IPS-18c (cell line): Measurements from ENCODE around the gene KCNIP3.
"Not testable (repeated sequence)": the region's sequence is repeated elsewhere in the genome, so short reads cannot be mapped to it uniquely, and the experiment has no call there.

Source experiments
- H3K4me3 ChIP-seq: 2 replicates; pipeline ENCODE4 v1.7.0; 2013; ENCODE audit warnings: low read depth, mild to moderate bottlenecking, low read length, moderate library complexity; ENCODE audit not compliant: insufficient read depth
- H3K9me3 ChIP-seq: one replicate; pipeline ENCODE4 v1.6.1; 2013; ENCODE audit warnings: mild to moderate bottlenecking, low read length, moderate library complexity; ENCODE audit not compliant: control insufficient read depth, insufficient read depth

KCNIP3 gene

DNA sequence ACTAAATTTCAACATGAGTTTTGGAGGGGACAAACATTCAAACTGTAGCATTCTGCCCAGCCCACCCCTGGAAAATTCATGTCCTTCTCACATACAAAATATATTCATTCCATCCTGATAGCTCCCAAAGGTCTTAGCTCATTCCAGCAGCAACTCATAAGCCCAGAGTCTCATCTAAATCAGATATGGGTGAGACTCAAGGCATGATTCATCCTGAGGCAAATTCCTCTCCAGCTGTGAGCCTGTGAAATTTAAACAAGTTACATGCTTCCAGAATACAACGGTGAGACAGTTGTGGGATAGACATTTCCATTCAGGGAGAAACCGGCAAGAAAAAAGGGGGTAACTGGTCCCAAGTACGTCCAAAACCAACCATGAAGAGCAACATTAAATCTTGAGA is 61.9 kb downstream of the KCNIP3 start:
- no peaks in the 10 kb centered on the region for H3K9me3 ChIP-seq
- H3K4me3 ChIP-seq, result no peak overlapping the region

GRCh38 chr2:95359501-95359930 is 62.4 kb downstream of the KCNIP3 start:
- no peak overlapping the region for H3K4me3 ChIP-seq
- H3K9me3 ChIP-seq, result no peaks in the 10 kb centered on the region

- no peaks in the 10 kb centered on the region for H3K9me3 ChIP-seq
- no peak overlapping the region for H3K4me3 ChIP-seq
Measured at GRCh38 chr2:95361216-95361980, 64.3 kb downstream of the KCNIP3 start.

- no peaks in the 10 kb centered on the region for H3K9me3 ChIP-seq
Measured at GRCh38 chr2:95362486-95362885, 65.3 kb downstream of the KCNIP3 start.

DNA sequence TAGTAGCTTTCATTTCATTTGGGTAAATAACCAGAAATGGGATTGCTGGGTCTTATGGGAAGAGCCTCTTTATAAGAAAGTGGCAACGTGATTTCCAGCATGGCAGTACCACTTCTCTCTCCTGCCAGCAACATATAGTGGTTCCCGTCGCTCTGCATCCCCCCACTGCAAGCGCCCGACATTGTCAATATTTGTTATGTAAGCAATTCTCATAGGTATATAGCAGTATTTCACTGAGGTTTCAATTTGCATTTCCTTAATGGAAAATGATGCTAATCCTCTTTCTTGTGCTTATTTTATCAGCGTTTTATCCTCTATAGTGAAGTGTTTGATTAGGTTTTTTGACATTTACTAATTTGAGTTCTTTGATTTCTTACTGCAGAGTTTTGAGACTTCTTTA is 69.4 kb downstream of the KCNIP3 start:
- Histone ChIP-seq H3K4me3 (no peak overlapping the region), H3K9me3 (no peaks in the 10 kb centered on the region)

More at GRCh38 chr2:95362486-95362885, 65.3 kb downstream of the KCNIP3 start:
- H3K4me3 ChIP-seq, result no peak overlapping the region

DNA sequence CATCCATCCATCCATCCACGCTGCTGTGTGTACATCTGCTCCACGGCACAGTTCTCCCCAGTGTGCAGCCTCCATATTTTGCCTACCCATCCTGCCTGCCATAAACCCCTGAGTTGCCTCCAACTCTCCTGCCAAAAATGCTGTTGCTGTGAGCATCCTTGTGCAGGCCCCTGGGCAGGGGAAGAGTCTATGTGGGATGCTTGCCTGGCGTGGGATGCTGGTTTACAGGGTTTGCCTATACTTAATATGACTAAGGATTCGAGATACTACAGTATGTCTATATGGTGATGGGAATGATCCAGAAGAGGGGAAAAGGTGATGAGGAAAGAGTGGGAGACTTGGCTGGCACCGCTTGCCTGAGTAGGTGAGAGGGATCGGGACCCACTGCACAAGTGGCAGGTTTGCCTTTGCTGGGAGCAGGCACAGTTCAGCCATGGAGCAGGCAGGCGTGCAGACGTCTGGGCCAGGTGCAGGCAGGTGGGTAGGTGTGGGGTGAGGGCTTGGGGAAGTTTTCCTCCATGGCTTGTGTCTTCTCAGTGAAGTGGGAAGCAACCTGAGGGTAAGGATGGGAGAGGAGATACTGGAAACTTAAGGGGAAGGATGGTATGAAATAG is 75.2 kb downstream of the KCNIP3 start:
- Histone ChIP-seq H3K9me3 (no peaks in the 10 kb centered on the region), H3K4me3 (no peak overlapping the region)

DNA sequence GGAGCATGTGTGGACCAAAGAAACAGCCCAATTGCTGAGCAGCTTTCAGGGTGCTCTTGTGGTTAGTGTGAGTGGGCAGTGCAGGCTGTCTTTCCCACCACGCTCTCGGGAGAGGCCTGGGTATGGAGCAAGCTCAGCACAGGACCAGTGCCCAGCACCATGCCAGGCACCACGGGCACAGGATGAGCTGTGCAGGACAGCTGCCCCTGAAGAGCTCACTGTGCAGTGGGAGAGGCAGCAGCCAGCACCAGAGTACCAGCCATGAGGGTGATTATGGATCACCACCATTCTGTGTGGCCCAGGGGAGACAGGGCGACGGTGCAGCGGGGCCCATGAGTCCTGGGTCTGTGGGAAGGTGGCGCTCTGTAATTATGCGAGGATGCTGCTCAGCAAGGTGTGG is 75.7 kb downstream of the KCNIP3 start:
- Histone ChIP-seq H3K9me3 (no peaks in the 10 kb centered on the region), H3K4me3 (no peak overlapping the region)

DNA sequence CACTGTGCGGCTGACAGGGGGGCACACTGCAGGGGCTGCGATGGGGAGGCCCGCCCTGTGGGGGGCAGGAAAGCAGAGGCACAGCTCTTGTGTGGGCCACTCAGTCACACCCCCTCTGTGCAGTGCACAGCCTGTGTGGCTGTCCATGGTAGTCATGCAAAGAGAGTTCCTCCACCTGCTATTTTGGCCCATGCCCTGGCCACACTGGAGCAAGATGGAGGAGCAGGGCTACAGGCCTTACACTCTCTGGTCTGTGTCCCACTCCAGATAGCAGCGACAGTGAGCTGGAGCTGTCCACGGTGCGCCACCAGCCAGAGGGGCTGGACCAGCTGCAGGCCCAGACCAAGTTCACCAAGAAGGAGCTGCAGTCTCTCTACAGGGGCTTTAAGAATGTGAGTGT is 76.9 kb downstream of the KCNIP3 start:
- H3K9me3 ChIP-seq, result no peaks in the 10 kb centered on the region

GRCh38 chr2:95374451-95374920 is 77.3 kb downstream of the KCNIP3 start:
- Histone ChIP-seq H3K4me3 (no peak overlapping the region), H3K9me3 (no peaks in the 10 kb centered on the region)

More for the DNA sequence above, 76.9 kb downstream of the KCNIP3 start:
- H3K4me3 ChIP-seq, result no peak overlapping the region

GRCh38 chr2:95374921-95375471 is 77.8 kb downstream of the KCNIP3 start:
- Histone ChIP-seq H3K4me3 (no peak overlapping the region), H3K9me3 (no peaks in the 10 kb centered on the region)

DNA sequence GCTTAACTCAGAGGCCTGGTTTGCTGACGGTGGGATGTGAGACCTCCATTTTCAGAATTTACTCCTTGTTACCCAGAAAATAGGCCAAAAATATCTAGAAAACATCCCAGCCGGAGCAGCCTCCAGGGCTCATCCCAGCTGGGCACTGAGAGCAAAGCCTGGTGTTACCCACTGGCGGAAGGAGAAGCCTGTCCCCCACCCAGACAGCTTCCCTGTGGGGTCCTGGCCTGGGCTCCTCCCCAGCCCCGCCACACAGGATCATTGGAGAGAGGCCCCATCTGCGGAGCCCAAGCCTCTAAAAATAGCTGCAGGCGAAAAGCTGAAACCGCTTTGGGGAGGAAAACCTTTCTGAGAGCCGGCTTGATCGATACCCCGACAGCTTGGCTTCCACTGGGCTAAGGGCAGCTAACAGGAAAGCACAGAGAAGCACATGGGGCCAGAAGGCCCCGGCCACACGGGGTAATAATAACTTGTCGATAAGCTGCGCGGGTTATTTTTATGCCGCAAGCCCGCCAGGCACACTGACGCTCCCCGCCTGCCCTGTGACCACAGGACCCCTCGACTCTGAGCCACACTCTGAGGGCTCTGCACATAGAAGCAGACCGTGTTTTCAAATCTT is 78.5 kb downstream of the KCNIP3 start:
- Histone ChIP-seq H3K4me3 (no peak overlapping the region), H3K9me3 (no peaks in the 10 kb centered on the region)

- Histone ChIP-seq H3K4me3 (no peak overlapping the region), H3K9me3 (no peaks in the 10 kb centered on the region)
Measured at GRCh38 chr2:95376311-95377215, 79.4 kb downstream of the KCNIP3 start.

DNA sequence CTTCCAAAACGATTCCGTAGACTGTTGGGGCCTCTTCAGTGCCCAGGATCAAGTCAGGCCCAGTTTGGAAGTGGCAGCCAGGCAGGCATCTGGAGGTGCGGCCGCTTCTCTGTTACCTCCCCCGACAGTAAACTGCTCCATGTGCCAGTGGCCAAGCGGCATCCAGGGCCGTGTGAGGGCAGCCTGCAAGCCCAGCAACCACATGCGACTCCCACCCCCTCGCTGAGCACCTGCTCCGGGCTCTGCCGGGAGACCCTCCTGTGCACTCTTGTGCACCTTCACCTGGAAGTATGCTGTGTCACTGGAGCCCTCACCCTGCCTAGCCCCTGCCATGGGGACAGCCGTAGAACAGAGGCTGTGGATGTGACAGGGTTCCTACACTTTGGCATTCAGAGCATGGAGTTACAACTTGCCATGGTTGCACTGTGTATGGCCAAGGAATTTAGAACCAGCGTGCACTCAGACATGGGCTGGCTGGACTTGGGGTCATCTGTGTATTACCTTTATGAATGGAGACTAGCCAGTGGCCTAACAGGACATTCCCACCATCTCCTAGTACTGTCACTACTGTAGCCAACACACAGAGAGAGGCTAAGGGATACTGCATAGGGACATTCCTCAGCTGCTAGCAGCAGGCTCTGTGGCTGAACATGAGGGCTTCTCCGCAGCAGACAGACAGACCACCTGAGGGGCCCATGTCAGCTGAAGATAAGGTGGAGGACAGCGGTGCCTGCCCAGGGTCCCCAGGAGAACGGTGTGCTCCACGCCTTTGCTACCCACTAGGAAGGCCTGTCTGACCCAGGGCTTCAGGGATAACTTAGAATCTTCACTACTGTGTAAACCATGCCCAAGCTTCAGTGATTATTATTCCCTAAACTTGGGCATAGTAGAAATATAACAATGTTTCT is 80.3 kb downstream of the KCNIP3 start:
- H3K4me3 ChIP-seq, result no peak overlapping the region
- no peaks in the 10 kb centered on the region for H3K9me3 ChIP-seq

DNA sequence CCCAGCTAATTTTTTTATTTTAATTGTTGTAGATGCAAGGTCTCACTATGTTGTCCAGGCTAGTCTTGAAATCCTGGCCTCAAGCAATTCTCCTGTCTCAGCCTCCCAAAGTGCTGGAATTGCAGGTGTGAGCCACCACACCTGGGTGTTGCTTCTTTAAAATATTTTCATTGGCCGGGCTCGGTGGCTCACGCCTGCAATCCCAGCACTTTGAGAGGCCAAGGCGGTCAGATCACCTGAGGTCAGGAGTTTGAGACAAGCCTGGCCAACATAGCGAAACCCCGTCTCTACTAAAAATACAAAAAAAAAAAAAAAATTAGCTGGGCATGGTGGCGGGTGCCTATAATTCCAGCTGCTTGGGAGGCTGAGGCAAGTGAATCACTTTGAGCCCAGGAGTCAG is 81.1 kb downstream of the KCNIP3 start:
- H3K9me3 ChIP-seq, H3K4me3 ChIP-seq: not testable (repeated sequence)

- Histone ChIP-seq H3K4me3 (no peak overlapping the region), H3K9me3 (no peaks in the 10 kb centered on the region)
Measured at GRCh38 chr2:95379371-95379831, 82.3 kb downstream of the KCNIP3 start.

- no peak overlapping the region for H3K4me3 ChIP-seq
- H3K9me3 ChIP-seq, result no peaks in the 10 kb centered on the region
Measured at GRCh38 chr2:95380280-95380679, 83.1 kb downstream of the KCNIP3 start.
